Measurements from ENCODE around the gene TMPRSS9.
"Not testable (repeated sequence)": the region's sequence is repeated elsewhere in the genome, so short reads cannot be mapped to it uniquely, and the experiment has no call there.

TMPRSS9 gene

DNA sequence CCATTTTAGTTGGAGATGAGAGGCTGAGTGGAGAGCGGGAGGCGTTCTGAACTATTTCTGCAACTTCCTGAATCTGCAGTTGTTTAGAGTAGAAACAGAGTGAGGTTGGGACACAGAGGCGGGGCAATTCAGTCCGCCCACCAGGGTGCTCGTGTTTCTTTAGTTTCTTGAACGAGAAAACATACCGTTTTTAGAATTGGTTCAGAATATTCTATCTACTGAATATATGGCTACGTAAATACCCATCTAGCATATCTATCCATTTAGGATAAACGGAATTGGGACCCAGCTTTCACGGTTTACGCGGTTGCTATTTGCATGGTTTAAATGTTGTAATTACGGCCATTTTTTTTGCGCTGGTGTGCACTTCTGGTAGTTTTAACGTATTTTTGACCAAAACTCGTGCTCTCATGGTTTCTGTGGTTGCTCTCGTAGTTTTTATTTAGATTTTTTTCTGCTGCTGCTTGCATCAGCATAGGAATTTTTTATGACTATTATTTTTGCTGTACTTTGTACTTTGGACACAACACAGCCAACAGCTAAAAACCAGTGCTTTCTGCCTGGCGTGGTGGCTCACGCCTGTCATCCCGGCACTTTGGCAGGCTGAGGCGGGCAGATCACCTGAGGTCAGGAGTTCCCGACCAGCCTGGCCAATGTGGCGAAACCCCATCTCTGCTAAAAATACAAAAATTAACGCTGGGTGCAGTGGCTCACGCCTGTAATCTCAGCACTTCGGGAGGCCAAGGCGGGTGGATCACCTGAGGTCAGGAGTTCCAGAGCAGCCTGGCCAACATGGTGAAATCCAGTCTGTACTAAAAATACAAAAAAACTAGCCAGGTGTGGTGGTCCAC lies 34.6 kb downstream of the TMPRSS9 start:
- no peak for DNase-seq

DNA sequence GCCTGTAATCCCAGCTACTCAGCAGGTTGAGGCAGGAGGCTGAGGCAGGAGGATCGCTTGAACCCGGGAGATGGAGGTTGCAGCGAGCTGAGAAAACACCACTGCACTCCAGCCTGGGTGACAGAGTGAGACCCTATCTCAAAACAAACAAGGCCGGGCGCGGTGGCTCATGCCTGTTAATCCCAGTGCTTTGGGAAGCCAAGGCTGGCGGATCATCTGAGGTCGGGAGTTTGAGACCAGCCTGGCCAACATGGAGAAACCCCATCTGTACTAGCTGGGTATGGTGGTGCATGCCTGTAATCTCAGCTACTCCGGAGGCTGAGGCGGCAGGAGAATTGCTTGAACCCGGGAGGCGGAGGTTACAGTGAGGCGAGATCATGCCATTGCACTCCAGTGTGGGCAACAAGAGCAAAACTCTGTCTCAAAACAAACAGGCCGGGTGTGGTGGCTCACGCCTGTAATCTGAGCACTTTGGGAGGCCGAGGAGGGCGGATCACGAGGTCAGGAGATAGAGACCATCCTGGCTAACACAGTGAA lies 35.3 kb downstream of the TMPRSS9 start:
- not testable (repeated sequence) for DNase-seq

DNA sequence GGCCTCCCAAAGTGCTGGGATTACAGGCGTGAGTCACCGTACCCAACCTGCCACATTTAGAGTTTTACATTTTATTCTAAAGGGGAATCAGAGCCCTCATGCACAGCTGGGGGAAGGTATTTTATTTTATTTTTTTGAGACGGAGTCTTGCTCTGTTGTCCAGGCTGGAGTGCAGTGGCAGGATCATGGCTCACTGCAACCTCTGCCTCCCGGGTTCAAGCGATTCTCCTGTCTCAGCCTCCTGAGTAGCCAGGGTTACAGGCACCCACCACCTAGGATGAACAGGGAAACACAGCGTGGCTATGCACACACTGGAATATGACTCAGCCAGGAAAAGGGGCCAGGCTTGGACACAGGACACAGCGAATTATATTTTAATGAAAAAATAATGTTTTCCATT lies 37.1 kb downstream of the TMPRSS9 start:
- DNase-seq: not testable (repeated sequence)

DNA sequence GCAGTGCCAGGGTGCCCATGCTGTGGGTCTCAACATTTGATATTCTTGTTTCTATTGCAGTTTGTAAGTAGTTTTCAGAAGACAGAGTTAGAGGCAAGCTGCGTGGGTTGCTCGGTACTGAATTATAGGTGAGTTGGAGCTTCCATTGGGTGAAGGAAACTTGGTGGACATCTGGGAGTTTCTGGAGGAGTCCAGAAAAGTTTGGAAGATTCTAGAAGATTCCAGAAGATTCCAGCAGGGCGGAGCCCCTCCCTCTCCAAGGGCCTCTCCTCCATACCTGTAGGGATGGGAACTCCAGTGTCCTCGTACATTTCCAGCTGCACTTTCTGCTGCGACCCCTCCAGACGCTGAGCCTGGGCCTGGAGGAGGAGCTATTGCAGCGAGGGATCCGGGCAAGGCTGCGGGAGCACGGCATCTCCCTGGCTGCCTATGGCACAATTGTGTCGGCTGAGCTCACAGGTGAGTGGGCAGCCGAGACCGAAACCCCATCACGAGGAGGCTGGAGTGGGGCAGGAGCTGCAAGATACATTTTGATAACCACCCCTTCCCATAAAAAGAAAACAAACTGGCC lies 38.8 kb downstream of the TMPRSS9 start:
- no peak for DNase-seq

DNA sequence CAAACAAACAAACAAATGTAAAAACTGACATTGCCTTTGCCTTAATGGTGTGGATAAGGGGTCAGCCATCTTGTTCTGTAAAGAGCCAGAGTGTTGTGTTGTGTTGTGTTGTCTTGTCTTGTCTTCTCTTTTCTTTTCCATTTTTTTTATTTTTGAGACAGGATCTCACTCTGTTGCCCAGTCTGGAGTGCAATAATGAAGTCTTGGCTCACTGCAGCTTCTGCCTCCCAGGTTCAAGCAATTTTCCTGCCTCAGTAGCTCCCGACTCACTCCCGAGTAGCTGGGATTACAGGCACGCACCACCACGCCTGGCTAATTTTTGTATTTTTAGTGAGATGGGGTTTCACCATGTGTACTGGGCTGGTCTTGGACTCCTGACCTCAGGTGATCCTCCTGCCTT lies 39.5 kb downstream of the TMPRSS9 start:
- DNase-seq: no peak

DNA sequence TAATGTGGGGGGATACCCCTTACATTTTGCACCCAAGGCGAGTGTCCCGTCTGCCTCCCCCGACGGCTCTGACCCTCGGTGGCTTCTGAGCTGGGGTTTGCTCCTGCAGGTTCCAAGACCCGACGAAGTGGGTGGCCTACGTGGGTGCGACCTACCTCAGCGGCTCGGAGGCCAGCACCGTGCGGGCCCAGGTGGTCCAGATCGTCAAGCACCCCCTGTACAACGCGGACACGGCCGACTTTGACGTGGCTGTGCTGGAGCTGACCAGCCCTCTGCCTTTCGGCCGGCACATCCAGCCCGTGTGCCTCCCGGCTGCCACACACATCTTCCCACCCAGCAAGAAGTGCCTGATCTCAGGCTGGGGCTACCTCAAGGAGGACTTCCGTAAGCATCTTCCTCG lies 48.2 kb downstream of the TMPRSS9 start:
- DNase-seq: no peak

DNA sequence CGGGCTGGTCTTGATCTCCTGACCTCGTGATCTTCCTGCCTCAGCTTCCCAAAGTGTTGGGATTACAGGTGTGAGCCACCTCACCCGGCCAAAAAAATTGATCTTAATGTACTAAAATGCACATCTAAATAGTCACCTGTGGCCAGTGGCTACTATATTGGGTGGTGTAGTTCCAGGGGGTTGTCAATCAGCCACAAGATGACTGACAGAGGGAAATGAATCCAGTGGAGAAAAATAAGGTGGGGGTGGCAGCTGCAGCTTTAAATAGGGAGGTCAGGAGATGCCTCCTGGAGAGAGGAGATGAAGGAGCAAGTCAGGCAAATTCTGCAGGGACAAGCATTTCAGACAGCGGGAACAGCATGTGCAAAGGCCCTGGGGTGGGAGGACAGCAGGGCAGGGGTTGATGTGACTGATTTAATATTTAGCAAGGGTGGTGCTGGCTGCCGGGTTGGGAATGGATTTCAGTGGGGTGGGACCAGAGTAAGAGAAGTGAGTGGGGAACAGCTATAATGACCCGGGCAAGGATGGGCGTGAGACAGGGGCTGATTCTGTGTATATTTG lies 49.4 kb downstream of the TMPRSS9 start:
- DNase-seq: no peak

DNA sequence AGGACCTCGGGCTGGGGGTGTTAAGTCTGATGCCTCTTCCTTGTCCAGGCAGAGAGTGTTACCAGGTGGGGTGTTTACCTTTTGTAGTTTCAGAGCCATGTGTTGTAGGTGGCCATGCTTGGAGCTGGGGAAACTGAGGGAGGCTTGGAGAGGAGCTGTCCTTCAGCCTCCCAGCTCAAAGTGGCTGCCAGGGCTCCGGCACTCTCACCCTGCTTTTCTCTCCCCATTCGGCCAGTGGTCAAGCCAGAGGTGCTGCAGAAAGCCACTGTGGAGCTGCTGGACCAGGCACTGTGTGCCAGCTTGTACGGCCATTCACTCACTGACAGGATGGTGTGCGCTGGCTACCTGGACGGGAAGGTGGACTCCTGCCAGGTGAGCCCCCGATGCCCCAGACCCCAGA lies 50.0 kb downstream of the TMPRSS9 start:
- DNase-seq: no peak

DNA sequence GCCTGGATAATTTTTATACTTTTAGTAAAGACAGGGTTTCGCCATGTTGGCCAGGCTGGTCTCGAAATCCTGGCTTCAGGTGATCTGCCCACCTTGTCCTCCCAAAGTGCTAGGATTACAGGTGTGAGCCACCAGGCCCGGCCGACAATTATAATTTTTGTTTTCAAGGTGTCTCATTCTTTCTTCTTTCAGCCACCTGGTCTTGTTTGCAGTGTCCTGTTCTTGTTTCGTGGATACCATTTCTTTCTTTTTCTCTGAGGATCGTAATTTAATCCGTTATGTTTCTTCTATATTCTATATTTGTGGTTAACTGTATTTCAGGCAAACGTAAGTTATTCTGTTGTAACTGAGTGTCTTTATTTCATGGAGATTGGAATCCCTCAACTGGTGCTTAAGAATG lies 51.6 kb downstream of the TMPRSS9 start:
- DNase-seq: no peak

DNA sequence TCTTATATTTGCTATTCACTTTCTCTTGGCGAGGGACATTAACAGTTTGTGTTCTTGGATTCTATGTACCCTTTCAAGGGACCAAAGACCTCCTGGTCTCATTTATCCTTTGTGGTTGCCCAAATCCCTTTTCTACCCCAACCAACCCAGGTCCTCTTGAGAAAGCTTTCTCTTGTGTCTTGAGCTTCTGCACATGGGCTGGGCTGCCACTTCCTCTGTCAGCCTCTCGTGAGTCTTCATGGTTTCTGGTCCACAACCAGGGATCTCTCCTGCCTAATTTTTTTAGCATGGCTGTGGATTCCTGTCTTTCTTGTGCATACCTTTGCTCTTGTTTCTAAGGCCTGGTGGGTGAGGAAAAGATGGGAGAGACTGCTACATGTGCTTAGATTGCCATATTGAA lies 52.4 kb downstream of the TMPRSS9 start:
- DNase-seq: no peak

DNA sequence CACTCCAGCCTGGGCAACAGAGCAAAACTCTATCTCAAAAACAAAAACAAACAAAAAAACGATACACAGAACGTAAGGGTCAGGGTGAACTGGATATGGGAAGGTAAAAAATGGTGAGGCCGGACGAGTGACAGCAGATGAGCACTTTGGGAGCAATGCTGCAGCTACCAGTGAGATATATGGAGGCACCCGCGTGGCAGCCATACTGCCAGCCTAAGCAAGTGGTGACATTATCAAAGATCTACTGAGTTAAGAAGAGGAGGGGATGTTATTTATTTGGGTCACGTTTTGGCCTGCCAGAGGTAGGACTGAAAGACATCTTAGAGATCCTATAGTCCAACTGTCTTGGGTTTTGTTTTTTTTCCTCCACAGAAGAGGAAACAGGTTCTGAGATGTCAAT lies 53.1 kb downstream of the TMPRSS9 start:
- no peak for DNase-seq

DNA sequence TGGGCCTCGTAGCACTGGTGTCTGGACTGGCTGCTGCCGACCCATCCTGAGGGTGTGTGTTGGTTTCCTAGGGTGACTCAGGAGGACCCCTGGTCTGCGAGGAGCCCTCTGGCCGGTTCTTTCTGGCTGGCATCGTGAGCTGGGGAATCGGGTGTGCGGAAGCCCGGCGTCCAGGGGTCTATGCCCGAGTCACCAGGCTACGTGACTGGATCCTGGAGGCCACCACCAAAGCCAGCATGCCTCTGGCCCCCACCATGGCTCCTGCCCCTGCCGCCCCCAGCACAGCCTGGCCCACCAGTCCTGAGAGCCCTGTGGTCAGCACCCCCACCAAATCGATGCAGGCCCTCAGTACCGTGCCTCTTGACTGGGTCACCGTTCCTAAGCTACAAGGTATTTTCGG lies 53.6 kb downstream of the TMPRSS9 start:
- no peak for DNase-seq

DNA sequence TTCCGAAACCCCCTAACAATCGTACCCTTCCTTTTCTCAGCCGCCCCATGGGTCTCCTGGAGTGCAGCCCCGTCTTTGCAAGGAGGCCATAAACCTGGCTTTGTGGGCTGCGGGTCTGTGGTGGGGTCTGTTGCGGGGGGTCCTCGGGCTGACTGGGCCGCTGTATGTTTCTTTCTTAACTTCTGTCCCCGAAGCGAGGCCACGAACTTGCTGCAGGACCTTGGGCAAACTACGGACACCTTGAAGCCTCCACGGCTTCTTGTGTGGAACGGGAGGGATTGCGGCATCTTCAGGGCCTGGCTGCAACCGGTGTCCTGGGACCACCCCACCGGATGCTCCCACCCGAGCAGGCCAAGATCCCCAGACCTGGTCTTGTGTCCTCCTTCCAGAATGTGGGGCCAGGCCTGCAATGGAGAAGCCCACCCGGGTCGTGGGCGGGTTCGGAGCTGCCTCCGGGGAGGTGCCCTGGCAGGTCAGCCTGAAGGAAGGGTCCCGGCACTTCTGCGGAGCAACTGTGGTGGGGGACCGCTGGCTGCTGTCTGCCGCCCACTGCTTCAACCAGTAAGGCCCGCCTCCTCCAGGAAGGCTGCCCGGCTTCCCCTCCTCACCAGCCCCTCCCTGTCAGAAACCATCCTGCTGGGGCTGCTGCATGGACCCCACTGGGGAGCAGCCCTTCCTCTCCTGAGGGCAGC lies 55.4 kb downstream of the TMPRSS9 start:
- DNase-seq: no peak

DNA sequence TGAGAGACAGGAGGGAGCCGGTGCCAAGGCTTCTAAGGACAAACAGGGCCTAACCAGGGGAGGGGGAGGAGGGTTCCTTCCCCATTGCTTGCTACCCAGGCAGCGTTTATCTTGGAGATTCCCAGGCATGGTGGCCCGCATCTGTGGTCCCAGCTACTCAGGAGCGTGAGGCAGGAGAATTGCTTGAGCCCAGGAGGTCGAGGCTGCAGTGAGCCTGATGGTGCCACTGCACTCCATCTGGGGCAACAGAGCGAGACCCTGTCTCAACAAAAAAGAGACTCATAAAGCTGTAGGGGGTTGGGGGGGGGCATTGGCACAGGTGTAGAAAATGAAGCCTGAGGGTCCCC lies 55.9 kb downstream of the TMPRSS9 start:
- DNase-seq: no peak

DNA sequence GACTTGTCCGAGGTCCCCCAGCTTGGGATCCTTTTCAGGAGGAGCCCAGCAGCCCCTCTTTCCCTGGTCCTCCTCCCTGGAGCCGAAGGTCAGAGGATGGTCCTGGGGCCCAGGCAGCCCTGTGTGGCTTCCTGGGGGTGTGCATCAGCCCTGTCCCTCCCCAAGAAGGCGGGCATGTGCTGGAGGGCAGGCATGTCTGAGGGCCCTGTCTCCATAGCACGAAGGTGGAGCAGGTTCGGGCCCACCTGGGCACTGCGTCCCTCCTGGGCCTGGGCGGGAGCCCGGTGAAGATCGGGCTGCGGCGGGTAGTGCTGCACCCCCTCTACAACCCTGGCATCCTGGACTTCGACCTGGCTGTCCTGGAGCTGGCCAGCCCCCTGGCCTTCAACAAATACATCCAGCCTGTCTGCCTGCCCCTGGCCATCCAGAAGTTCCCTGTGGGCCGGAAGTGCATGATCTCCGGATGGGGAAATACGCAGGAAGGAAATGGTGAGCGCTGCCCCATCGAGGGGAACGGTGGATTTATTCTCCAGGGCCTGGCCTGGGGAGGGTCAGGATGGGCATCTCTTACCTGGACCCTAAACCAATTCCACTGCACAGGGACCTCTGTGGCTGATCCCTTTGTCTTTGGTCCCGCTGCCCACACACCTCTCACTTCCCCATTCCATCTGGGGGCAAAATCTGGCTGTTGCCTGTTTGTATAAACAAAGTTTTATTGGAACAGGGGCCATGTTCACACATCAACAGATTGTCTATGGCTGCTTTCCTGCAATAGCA lies 56.4 kb downstream of the TMPRSS9 start:
- no peak for DNase-seq

DNA sequence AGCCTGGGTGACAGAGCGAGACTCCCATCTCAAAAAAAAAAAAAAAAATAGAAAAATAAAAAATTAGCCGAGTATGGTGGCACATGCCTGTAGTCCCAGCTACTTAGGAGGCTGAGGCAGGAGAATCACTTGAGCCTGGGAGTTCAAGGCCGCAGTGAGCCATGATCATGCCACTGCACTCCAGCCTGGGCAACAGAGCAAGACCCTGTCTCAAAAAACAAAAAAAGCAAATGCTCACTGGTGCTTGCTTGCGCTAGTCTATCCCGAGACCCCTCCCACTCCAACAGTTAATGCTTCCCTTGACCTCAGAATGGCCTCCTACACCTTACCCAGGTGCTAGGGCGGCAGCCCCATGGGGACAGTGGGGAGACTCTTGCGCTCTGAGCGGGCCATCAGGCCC lies 57.4 kb downstream of the TMPRSS9 start:
- not testable (repeated sequence) for DNase-seq

DNA sequence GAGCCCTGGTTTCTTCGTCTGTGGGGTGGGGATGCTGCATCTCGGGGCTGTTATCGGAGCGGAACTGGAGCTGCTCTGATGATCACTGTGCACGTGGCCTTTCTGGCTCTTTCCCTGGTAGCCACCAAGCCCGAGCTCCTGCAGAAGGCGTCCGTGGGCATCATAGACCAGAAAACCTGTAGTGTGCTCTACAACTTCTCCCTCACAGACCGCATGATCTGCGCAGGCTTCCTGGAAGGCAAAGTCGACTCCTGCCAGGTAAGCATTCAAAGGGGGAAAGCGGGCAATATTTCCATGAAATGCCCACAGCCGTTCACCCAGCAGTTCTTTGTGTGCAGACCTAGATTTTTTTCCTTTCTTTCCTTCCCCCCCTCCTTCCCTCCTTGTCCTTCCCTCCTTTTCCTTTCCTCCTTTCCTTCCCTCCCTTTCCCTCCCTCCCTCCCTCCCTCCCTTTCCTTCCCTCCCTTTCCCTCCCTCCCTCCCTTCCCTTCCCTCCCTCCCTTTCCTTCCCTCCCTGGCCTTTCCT lies 57.9 kb downstream of the TMPRSS9 start:
- no peak for DNase-seq

DNA sequence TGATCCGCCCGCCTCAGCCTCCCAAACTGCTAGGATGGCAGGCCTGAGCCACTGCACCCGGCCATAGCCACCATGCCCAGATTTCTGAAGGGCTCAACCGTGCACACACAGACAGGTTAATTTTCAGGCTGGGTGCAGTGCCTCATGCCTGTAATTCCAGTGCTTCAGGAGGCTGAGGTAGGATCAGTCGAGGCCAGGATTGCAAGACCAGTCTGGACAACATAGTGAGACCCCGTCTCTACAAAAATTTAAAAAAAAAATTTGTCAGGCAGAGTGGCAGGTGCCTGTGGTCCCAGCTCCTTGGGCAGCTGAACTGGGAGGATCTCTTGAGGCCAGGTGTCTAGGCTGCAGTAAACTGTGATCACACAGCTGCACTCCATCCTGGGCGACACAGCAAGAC lies 59.7 kb downstream of the TMPRSS9 start:
- DNase-seq: no peak

DNA sequence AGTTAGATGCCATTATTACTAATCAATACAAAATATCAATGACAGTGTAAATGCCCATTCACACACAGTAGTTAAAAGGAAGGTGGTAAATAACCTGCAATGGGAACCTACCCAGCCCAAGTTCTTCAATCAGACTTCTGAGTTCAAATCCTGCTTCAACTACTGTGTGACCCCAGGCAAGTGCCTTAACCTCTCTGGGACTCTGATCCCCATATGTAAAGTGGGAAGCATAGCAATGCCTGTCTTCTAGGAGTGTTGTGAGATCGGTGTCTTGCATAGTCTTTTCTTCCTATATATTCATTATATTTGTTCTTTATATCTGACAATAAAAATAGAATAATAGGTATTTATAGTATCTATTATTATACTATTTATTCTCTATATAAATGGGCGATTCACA lies 60.4 kb downstream of the TMPRSS9 start:
- DNase-seq: no peak

DNA sequence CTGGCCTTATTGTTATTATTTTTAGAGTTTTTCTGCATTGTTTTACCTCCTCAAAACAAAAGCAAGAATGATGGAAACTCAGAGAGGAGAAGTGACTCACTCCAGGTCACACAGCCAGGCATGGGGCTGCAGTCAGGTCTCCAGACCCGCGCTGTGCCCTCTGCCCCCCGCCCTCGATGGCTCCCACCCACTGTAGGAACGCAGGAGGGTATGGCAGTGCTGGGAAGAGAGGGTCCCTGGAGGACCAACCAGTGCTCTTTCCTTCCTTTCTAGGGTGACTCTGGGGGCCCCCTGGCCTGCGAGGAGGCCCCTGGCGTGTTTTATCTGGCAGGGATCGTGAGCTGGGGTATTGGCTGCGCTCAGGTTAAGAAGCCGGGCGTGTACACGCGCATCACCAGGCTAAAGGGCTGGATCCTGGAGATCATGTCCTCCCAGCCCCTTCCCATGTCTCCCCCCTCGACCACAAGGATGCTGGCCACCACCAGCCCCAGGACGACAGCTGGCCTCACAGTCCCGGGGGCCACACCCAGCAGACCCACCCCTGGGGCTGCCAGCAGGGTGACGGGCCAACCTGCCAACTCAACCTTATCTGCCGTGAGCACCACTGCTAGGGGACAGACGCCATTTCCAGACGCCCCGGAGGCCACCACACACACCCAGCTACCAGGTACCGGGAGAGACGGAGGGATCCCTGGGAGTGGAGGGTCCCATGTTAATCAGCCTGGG lies 61.7 kb downstream of the TMPRSS9 start:
- DNase-seq: no peak

DNA sequence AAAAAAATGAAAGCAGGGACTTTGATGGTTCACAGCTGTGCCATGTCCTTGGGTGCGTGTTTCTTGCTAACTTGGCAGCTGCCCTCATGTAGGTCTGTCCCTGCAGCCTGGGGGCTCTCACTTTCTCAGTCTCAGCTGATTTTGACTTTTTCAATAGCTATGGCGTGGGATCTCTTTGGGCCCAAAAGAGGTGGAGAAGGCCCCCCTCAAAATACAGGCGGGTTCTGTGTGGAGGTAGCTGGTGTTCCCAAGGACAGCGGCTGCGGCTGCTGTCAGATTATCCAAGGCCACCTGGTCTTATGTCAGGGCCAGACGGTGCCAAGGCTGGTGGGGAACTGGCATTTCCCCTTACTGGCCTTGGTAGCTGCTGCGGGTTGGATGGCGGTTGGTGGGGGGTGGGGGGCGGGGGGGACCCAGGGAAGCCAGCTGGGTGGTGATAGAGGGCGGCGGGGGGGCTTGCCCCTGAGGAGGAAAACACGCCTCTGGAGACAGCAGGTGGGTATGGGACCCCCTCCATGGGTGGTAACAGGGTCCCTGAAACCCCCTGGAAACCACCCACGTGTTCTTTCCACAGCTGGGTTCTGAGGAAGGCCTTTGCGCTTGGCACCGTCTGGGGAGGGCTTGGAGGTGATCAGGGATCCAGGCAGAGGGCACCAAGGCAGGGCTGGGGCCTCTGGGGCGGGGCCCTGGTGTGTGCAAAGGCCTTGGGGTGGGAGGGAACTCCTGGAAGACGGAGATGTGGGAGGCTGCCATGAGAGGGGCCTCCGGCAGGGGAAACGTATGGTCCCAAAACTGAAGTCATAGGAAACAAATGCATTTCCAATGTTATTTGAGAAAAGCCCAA lies 63.2 kb downstream of the TMPRSS9 start:
- DNase-seq: no peak

Measured in NCI-H748 treated with DMSO at 0.1 percent for 48 hours (cell line).